ENCODE results near the gene ANKLE1.
A peak's percentile ranks its signal among the peaks of the same experiment; 100 is the strongest.

ANKLE1 gene

GRCh38 chr19:17305517-17306284 is 24.0 kb downstream of the ANKLE1 start, which contains the start of gene MRPL34:
Gene MRPL34 (plus strand): TSS chr19:17305872. CDS start chr19:17305893, 21 bp downstream.
- DNase-seq (ENCODE audit: low read depth): peak; percentile 93

GRCh38 chr19:17306285-17306714 is 24.6 kb downstream of the ANKLE1 start:
- no peak for DNase-seq (ENCODE audit: low read depth)

GRCh38 chr19:17307876-17308377 is 26.2 kb downstream of the ANKLE1 start:
- no peak for DNase-seq (ENCODE audit: low read depth)

- DNase-seq (ENCODE audit: low read depth): peak; percentile 99
Observed at GRCh38 chr19:17309198-17309964, 27.7 kb downstream of the ANKLE1 start, which contains the start of gene DDA1. Gene DDA1 (plus strand): TSS chr19:17309563. CDS start chr19:17309655, 92 bp downstream.

GRCh38 chr19:17309965-17310461 is 28.3 kb downstream of the ANKLE1 start:
- DNase-seq (ENCODE audit: low read depth): no peak

GRCh38 chr19:17311455-17312188 is 29.9 kb downstream of the ANKLE1 start:
- no peak for DNase-seq (ENCODE audit: low read depth)

- no peak for DNase-seq (ENCODE audit: low read depth)
Observed at GRCh38 chr19:17312189-17313113, 30.8 kb downstream of the ANKLE1 start.

- no peak for DNase-seq (ENCODE audit: low read depth)
Observed at GRCh38 chr19:17314007-17314593, 32.4 kb downstream of the ANKLE1 start.

GRCh38 chr19:17318966-17319365 is 37.3 kb downstream of the ANKLE1 start:
- DNase-seq (ENCODE audit: low read depth): no peak

GRCh38 chr19:17319473-17320238 is 38.0 kb downstream of the ANKLE1 start:
- no peak for DNase-seq (ENCODE audit: low read depth)

- no peak for DNase-seq (ENCODE audit: low read depth)
Observed at GRCh38 chr19:17320435-17320834, 38.7 kb downstream of the ANKLE1 start.

- DNase-seq (ENCODE audit: low read depth): no peak
Observed at GRCh38 chr19:17321655-17322489, 40.2 kb downstream of the ANKLE1 start.

GRCh38 chr19:17322854-17323253 is 41.2 kb downstream of the ANKLE1 start:
- DNase-seq (ENCODE audit: low read depth): no peak

- no peak for DNase-seq (ENCODE audit: low read depth)
Observed at GRCh38 chr19:17323300-17323963, 41.7 kb downstream of the ANKLE1 start.

- DNase-seq (ENCODE audit: low read depth): no peak
Observed at GRCh38 chr19:17323964-17324332, 42.2 kb downstream of the ANKLE1 start.

GRCh38 chr19:17324357-17325114 is 42.8 kb downstream of the ANKLE1 start:
- no peak for DNase-seq (ENCODE audit: low read depth)

- no peak for DNase-seq (ENCODE audit: low read depth)
Observed at GRCh38 chr19:17325133-17325532, 43.4 kb downstream of the ANKLE1 start.

Measured in T-helper 22 cell (primary cell).